K562 (cell line): Measurements from ENCODE around the gene EEF1AKMT4. TPM values are rescaled to one million over a fixed set of nuclear protein-coding genes. Genes with fewer than 3 reads are reported as not detected.

Source experiments
- CXXC5 ChIP-seq: fragments of 250-450 bp; sonication (Bioruptor Pico); IDR thresholded peaks from 2 replicates; pipeline ENCODE4 v1.8.0; 2022; ENCODE audit warnings: inconsistent platforms, mild to moderate bottlenecking, moderate library complexity
- DACH1 ChIP-seq: fragments of 450-650 bp; IDR thresholded peaks from 2 replicates; pipeline ENCODE4 v1.6.1; 2018; ENCODE audit not compliant: partially characterized antibody
- DPF2 ChIP-seq: fragments of 450-650 bp; IDR thresholded peaks from 2 replicates; pipeline ENCODE4 v1.6.1; 2016
- FOXK2 ChIP-seq, 2 experiments: fragments of 450-650 bp; IDR thresholded peaks in 1 of 2; conservative IDR thresholded peaks in 1 of 2; 2 replicates each; pipeline ENCODE4 v1.6.1; 2016; ENCODE audit warnings: low read depth in 2 of 2, mild to moderate bottlenecking in 1 of 2
- HIVEP1 ChIP-seq: fragments of 250-450 bp; sonication (Bioruptor Pico); IDR thresholded peaks from 2 replicates; pipeline ENCODE4 v1.4.0; 2020; ENCODE audit warnings: mild to moderate bottlenecking
- KDM4B ChIP-seq, 2 experiments: fragments of 450-650 bp in 1 of 2; sonication (generic) in 1 of 2; IDR thresholded peaks; 2 replicates each; pipeline ENCODE4 v1.6.1; 2016 to 2017; ENCODE audit warnings: borderline replicate concordance in 2 of 2, antibody characterized with exemption in 1 of 2, low read depth in 1 of 2, mild to moderate bottlenecking in 1 of 2
- KHSRP ChIP-seq: fragments of 450-650 bp; IDR thresholded peaks from 2 replicates; pipeline ENCODE4 v1.6.1; 2017
- L3MBTL2 ChIP-seq: fragments of 450-650 bp; IDR thresholded peaks from 2 replicates; pipeline ENCODE4 v1.6.1; 2016; ENCODE audit warnings: mild to moderate bottlenecking, moderate library complexity
- SMAD4 ChIP-seq: fragments of 250-450 bp; sonication (Bioruptor Pico); conservative IDR thresholded peaks from 2 replicates; pipeline ENCODE4 v1.8.0; 2021; ENCODE audit warnings: inconsistent platforms, mild to moderate bottlenecking, moderate library complexity
- SMARCA5 ChIP-seq: fragments of 450-650 bp; IDR thresholded peaks from 2 replicates; pipeline ENCODE4 v1.6.1; 2016
- SREBF2 ChIP-seq: sonication (generic); formaldehyde crosslinking; IDR thresholded peaks from 2 replicates; pipeline ENCODE4 v1.4.0; 2020; ENCODE audit warnings: mild to moderate bottlenecking, missing genetic modification reagents
- TRIM24 ChIP-seq, 2 experiments: fragments of 450-650 bp; IDR thresholded peaks; 2 replicates each; pipeline ENCODE4 v1.6.1; 2016
- U2AF2 ChIP-seq: fragments of 200-400 bp; formaldehyde crosslinking; optimal IDR thresholded peaks from 2 replicates; pipeline ENCODE3; 2017; ENCODE audit warnings: low read depth, mild to moderate bottlenecking, low read length
- ZBTB1 ChIP-seq: sonication (generic); formaldehyde crosslinking; IDR thresholded peaks from 2 replicates; pipeline ENCODE4 v1.8.1; 2023; ENCODE audit warnings: missing genetic modification reagents, low read depth, mild to moderate bottlenecking, borderline replicate concordance
- ZC3H4 ChIP-seq: sonication (generic); formaldehyde crosslinking; IDR thresholded peaks from 2 replicates; pipeline ENCODE4 v1.9.0; 2021; ENCODE audit warnings: missing genetic modification reagents, borderline replicate concordance
- ZNF253 ChIP-seq: fragments of 250-450 bp; sonication (Bioruptor Pico); conservative IDR thresholded peaks from 2 replicates; pipeline ENCODE4 v1.6.1; 2021; ENCODE audit warnings: mild to moderate bottlenecking
- ZNF263 ChIP-seq: sonication (generic); formaldehyde crosslinking; IDR thresholded peaks from 2 replicates; pipeline ENCODE4 v1.8.0; 2022; ENCODE audit warnings: mild to moderate bottlenecking, missing genetic modification reagents, borderline replicate concordance
- ZNF507 ChIP-seq: conservative IDR thresholded peaks from 2 replicates; pipeline ENCODE4 v1.6.1; 2017; ENCODE audit warnings: missing genetic modification characterization, missing compliant biosample characterization
- ZNF785 ChIP-seq: fragments of 250-450 bp; sonication (Bioruptor Pico); IDR thresholded peaks from 2 replicates; pipeline ENCODE4 v1.4.0; 2020; ENCODE audit warnings: mild to moderate bottlenecking
- polyA plus RNA-seq, 8 experiments: library from polyadenylated mRNA; depleted of rRNA in 4 of 8; stranded (reverse) in 5 of 8; unstranded in 3 of 8; fragments of >200 nt; fragmentation: Nextera tagmentation in 2 of 8; fragmentation: Illumina TruSeq in 1 of 8; extraction: Ambion mirVana in 2 of 8; extraction: Trizol in 1 of 8; gene quantifications; 2 replicates each; pipeline versions ENCODE4 v1.2.1 to v1.2.3, GENCODE V29; 2011 to 2014; ENCODE audit warnings: inconsistent platforms in 1 of 8, missing spikeins in 1 of 8
- total RNA-seq, 7 experiments: library from RNA; depleted of rRNA in 6 of 7; stranded (reverse); fragments of >200 nt in 6 of 7; fragmentation: Illumina TruSeq in 2 of 7; extraction: Trizol in 2 of 7; gene quantifications; 2 replicates each; pipeline versions ENCODE4 v1.2.1 to v1.2.3, GENCODE V29; 2011 to 2021; ENCODE audit warnings: low replicate concordance in 1 of 7
- TF ChIP-seq, protein P1 (sequence below): fragments of 250-450 bp; sonication (Bioruptor Pico); IDR thresholded peaks from 2 replicates; pipeline ENCODE4 v1.4.0; 2020
- TF ChIP-seq, protein P2 (sequence below): fragments of 250-450 bp; sonication (Bioruptor Pico); IDR thresholded peaks from 2 replicates; pipeline ENCODE4 v1.4.0; 2020; ENCODE audit warnings: borderline replicate concordance
- TF ChIP-seq, protein P3 (sequence below): fragments of 250-450 bp; sonication (Bioruptor Pico); IDR thresholded peaks from 2 replicates; pipeline ENCODE4 v1.8.0; 2021; ENCODE audit warnings: borderline replicate concordance, mild to moderate bottlenecking, moderate library complexity; ENCODE audit not compliant: poor library complexity, severe bottlenecking

The EEF1AKMT4 gene
- total and polyA plus RNA-seq, 9 of the 15 experiments (the other 6 are each of a cell fraction or from before 2014, with no cell fraction given) = 10.3 to 49.4 (median 18.9) TPM

DNA sequence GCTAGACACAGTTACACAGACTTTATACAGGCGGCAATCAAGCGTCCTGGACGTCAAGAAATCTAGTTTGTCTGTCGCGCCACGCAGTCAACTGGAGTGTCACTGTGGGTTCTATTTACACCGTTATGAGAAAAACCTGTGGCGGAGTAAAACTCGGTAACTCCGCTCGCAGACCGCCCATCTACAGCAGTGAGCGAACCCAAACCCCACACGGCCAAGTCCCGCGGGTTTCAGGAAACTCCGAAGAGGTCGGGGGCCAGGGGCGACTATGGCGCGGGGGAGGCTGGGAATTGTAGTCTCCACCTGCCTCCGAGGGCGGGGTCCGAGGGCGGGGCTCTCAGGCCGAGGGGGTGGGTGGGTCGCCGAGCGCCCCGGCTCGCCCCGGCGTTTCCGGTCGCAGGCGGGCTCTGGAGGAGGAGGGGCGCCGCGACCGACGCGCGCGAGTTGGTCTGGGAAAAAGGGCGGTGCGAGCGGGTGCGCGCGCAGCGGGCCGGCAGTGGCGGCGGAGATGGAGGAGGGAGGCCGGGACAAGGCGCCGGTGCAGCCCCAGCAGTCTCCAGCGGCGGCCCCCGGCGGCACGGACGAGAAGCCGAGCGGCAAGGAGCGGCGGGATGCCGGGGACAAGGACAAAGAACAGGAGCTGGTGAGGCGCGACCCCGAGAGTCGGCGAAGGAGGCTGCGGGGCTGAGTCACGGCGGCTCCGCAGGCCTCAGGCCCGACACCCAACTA is 49.5 kb downstream of the EEF1AKMT4 start, which contains the start of gene PSMD2 (continued):
- TF ChIP-seq, protein P1, sequence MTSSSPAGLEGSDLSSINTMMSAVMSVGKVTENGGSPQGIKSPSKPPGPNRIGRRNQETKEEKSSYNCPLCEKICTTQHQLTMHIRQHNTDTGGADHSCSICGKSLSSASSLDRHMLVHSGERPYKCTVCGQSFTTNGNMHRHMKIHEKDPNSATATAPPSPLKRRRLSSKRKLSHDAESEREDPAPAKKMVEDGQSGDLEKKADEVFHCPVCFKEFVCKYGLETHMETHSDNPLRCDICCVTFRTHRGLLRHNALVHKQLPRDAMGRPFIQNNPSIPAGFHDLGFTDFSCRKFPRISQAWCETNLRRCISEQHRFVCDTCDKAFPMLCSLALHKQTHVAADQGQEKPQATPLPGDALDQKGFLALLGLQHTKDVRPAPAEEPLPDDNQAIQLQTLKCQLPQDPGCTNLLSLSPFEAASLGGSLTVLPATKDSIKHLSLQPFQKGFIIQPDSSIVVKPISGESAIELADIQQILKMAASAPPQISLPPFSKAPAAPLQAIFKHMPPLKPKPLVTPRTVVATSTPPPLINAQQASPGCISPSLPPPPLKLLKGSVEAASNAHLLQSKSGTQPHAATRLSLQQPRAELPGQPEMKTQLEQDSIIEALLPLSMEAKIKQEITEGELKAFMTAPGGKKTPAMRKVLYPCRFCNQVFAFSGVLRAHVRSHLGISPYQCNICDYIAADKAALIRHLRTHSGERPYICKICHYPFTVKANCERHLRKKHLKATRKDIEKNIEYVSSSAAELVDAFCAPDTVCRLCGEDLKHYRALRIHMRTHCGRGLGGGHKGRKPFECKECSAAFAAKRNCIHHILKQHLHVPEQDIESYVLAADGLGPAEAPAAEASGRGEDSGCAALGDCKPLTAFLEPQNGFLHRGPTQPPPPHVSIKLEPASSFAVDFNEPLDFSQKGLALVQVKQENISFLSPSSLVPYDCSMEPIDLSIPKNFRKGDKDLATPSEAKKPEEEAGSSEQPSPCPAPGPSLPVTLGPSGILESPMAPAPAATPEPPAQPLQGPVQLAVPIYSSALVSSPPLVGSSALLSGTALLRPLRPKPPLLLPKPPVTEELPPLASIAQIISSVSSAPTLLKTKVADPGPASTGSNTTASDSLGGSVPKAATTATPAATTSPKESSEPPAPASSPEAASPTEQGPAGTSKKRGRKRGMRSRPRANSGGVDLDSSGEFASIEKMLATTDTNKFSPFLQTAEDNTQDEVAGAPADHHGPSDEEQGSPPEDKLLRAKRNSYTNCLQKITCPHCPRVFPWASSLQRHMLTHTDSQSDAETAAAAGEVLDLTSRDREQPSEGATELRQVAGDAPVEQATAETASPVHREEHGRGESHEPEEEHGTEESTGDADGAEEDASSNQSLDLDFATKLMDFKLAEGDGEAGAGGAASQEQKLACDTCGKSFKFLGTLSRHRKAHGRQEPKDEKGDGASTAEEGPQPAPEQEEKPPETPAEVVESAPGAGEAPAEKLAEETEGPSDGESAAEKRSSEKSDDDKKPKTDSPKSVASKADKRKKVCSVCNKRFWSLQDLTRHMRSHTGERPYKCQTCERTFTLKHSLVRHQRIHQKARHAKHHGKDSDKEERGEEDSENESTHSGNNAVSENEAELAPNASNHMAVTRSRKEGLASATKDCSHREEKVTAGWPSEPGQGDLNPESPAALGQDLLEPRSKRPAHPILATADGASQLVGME = no peak
- TF ChIP-seq ZNF253 (CRISPR knock-in tag) (no peak), FOXK2 (conservative IDR thresholded peaks at IDR 0.05 in 1 of 2, IDR thresholded peaks at IDR 0.05 in 1 of 2; ENCODE audit: low read depth in 2 of 2) (peak; percentile 57 to 67; a peak in 2 of 4 replicates), L3MBTL2 (peak; percentile 44; the same call in 1 of the 2 replicates), SMARCA5 (no peak), DPF2 (0 out of 2 replicates have a peak, but pooled peaks have one; percentile 4), DACH1 (no peak), ZNF507 (tag) (no peak), TRIM24 (IDR thresholded peaks at IDR 0.05) (no peak), ZC3H4 (CRISPR knock-in tag) (no peak), CXXC5 (CRISPR knock-in tag) (peak; percentile 47), KHSRP (no peak), U2AF2 (no peak), HIVEP1 (CRISPR knock-in tag) (no peak), KDM4B (IDR thresholded peaks at IDR 0.05; ENCODE audit: borderline replicate concordance in 2 of 2, low read depth in 1 of 2) (no peak), SREBF2 (CRISPR knock-in tag) (no peak), SMAD4 (peak; percentile 29; the same call in 1 of the 2 replicates), ZBTB1 (CRISPR knock-in tag) (peak; percentile 8; the same call in 1 of the 2 replicates), ZNF785 (CRISPR knock-in tag) (no peak), ZNF263 (CRISPR knock-in tag) (0 out of 2 replicates have a peak, but pooled peaks have one; percentile 33)
- TF ChIP-seq, protein P2, sequence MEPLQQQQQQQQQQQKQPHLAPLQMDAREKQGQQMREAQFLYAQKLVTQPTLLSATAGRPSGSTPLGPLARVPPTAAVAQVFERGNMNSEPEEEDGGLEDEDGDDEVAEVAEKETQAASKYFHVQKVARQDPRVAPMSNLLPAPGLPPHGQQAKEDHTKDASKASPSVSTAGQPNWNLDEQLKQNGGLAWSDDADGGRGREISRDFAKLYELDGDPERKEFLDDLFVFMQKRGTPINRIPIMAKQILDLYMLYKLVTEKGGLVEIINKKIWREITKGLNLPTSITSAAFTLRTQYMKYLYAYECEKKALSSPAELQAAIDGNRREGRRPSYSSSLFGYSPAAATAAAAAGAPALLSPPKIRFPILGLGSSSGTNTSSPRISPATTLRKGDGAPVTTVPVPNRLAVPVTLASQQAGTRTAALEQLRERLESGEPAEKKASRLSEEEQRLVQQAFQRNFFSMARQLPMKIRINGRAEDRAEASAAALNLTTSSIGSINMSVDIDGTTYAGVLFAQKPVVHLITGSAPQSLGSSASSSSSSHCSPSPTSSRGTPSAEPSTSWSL (CRISPR knock-in tag) = no peak
- TF ChIP-seq, protein P3, sequence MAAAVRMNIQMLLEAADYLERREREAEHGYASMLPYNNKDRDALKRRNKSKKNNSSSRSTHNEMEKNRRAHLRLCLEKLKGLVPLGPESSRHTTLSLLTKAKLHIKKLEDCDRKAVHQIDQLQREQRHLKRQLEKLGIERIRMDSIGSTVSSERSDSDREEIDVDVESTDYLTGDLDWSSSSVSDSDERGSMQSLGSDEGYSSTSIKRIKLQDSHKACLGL = no peak
